ENCODE data around the gene TMEM132A. TPM values are rescaled to one million over a fixed set of nuclear protein-coding genes. Genes with fewer than 3 reads are reported as not detected.

TMEM132A gene
- total RNA-seq, 1 experiment from 2014 or later: 84.2 TPM

GRCh38 chr11:60970369-60970774 is 46.1 kb downstream of the TMEM132A start:
- peak; percentile 75 for DNase-seq
- ChIA-PET POLR2A (ENCODE audit: unreplicated experiment) (interaction anchor here (0.6 kb wide), 1 partner anchor 16 kb away, joined by 3 read pairs; no protein-coding TSS in a partner anchor), CTCF (interaction anchor here (1.0 kb wide), 1 partner anchor 55 kb away, joined by 4 read pairs; no protein-coding TSS in a partner anchor)
- Histone ChIP-seq H3K4me3 (ENCODE audit: low read length) (no peak overlapping the region), H3K4me2 (ENCODE audit: low read length) (no peak overlapping the region), H3K36me3 (ENCODE audit: low read depth, low read length) (no peaks in the 10 kb centered on the region), H3K4me1 (ENCODE audit: insufficient read depth, low read length) (no peaks in the 10 kb centered on the region), H3K79me2 (ENCODE audit: low read length) (no peaks in the 10 kb centered on the region), H3K9me2 (replicated peaks; ENCODE audit: low read length) (no peaks in the 10 kb centered on the region), H3F3A (ENCODE audit: low read length, unreplicated experiment) (no peaks in the 10 kb centered on the region), H3K9ac (ENCODE audit: low read length) (no peak overlapping the region), H3K9me3 (ENCODE audit: low read length) (no peaks in the 10 kb centered on the region), H2AFZ (ENCODE audit: low read length) (0 out of 2 replicates have a peak overlapping the region, but pooled peaks have one; percentile 11), H3K27ac (ENCODE audit: low read length) (no peak overlapping the region), H4K20me1 (ENCODE audit: low read length) (no peaks in the 10 kb centered on the region), H3K27me3 (ENCODE audit: low read length) (peaks cover 38% of the 10 kb centered on the region)
- ATAC-seq: peak; percentile 89
- intact Hi-C loops (cut with micrococcal nuclease): loop anchor here (1.0 kb wide), 3 partner anchors 159 to 217 kb away; no protein-coding TSS in a partner anchor
- peak; percentile 96 for TF ChIP-seq CTCF (conservative IDR thresholded peaks at IDR 0.05; ENCODE audit: low read depth, low read length)
- TF ChIP-seq EZH2 (IDR thresholded peaks at IDR 0.05; ENCODE audit: low read length, unreplicated experiment): no peak
- TF ChIP-seq EZH2phosphoT487 (IDR thresholded peaks at IDR 0.05; ENCODE audit: borderline replicate concordance, low read length): no peak
- BruUV-seq (replicated peaks): no TSS peak

GRCh38 chr11:60970890-60971289 is 46.6 kb downstream of the TMEM132A start:
- TF ChIP-seq EZH2 (IDR thresholded peaks at IDR 0.05; ENCODE audit: low read length, unreplicated experiment) (no peak), CTCF (conservative IDR thresholded peaks at IDR 0.05; ENCODE audit: low read depth, low read length) (no peak), EZH2phosphoT487 (IDR thresholded peaks at IDR 0.05; ENCODE audit: borderline replicate concordance, low read length) (no peak)
- no peaks in the 10 kb centered on the region for H3K4me1 ChIP-seq (ENCODE audit: insufficient read depth, low read length)
- no peaks in the 10 kb centered on the region for H3K9me2 ChIP-seq (replicated peaks; ENCODE audit: low read length)
- H3K4me2 ChIP-seq (ENCODE audit: low read length): no peak overlapping the region
- peaks cover 33% of the 10 kb centered on the region for H3K27me3 ChIP-seq (ENCODE audit: low read length)
- H2AFZ ChIP-seq (ENCODE audit: low read length): no peak overlapping the region
- no peak overlapping the region for H3K27ac ChIP-seq (ENCODE audit: low read length)
- no TSS peak for BruUV-seq (replicated peaks)
- ChIA-PET CTCF (interaction anchor here (1.0 kb wide), 1 partner anchor 56 kb away, joined by 4 read pairs; no protein-coding TSS in a partner anchor), POLR2A (ENCODE audit: unreplicated experiment) (interaction anchor here (0.6 kb wide), 1 partner anchor 15 kb away, joined by 3 read pairs; no protein-coding TSS in a partner anchor)
- H4K20me1 ChIP-seq (ENCODE audit: low read length): no peaks in the 10 kb centered on the region
- H3K9me3 ChIP-seq (ENCODE audit: low read length): no peaks in the 10 kb centered on the region
- H3K4me3 ChIP-seq (ENCODE audit: low read length): no peak overlapping the region
- no peak for DNase-seq
- ATAC-seq: no peak
- H3K9ac ChIP-seq (ENCODE audit: low read length): no peak overlapping the region
- no peaks in the 10 kb centered on the region for H3K79me2 ChIP-seq (ENCODE audit: low read length)
- no peaks in the 10 kb centered on the region for H3F3A ChIP-seq (ENCODE audit: low read length, unreplicated experiment)
- intact Hi-C loops (cut with micrococcal nuclease): loop anchor here (1.0 kb wide), 3 partner anchors 158 to 216 kb away; no protein-coding TSS in a partner anchor
- H3K36me3 ChIP-seq (ENCODE audit: low read depth, low read length): no peaks in the 10 kb centered on the region

GRCh38 chr11:60971520-60971919 is 47.3 kb downstream of the TMEM132A start, which contains the start of gene CD6:
CD6 (plus strand) TSS chr11:60971680; CDS start chr11:60971866, 186 bp downstream.
- peaks cover 26% of the 10 kb centered on the region for H3K27me3 ChIP-seq (ENCODE audit: low read length)
- H3K4me1 ChIP-seq (ENCODE audit: insufficient read depth, low read length): no peaks in the 10 kb centered on the region
- H3F3A ChIP-seq (ENCODE audit: low read length, unreplicated experiment): no peaks in the 10 kb centered on the region
- POLR2A ChIA-PET (ENCODE audit: unreplicated experiment): no interaction called here
- DNase-seq (no peak), ATAC-seq (no peak)
- H3K4me3 ChIP-seq (ENCODE audit: low read length): no peak within 1 kb of the TSS
- no peak for TF ChIP-seq EZH2phosphoT487 (IDR thresholded peaks at IDR 0.05; ENCODE audit: borderline replicate concordance, low read length)
- TF ChIP-seq CTCF (conservative IDR thresholded peaks at IDR 0.05; ENCODE audit: low read depth, low read length): no peak
- TF ChIP-seq EZH2 (IDR thresholded peaks at IDR 0.05; ENCODE audit: low read length, unreplicated experiment): no peak
- no peaks in the 10 kb centered on the region for H3K79me2 ChIP-seq (ENCODE audit: low read length)
- H2AFZ ChIP-seq (ENCODE audit: low read length): 0 out of 2 replicates have a peak within 1 kb of the TSS, but pooled peaks have one; percentile 11
- H3K9ac ChIP-seq (ENCODE audit: low read length): no peak within 1 kb of the TSS
- no peaks in the 10 kb centered on the region for H4K20me1 ChIP-seq (ENCODE audit: low read length)
- no peaks in the 10 kb centered on the region for H3K9me2 ChIP-seq (replicated peaks; ENCODE audit: low read length)
- no peak within 1 kb of the TSS for H3K27ac ChIP-seq (ENCODE audit: low read length)
- CTCF ChIA-PET: no interaction called here
- intact Hi-C loops (cut with micrococcal nuclease): no loop called here
- H3K36me3 ChIP-seq (ENCODE audit: low read depth, low read length): no peaks in the 10 kb centered on the region
- no peak within 1 kb of the TSS for H3K4me2 ChIP-seq (ENCODE audit: low read length)
- no peaks in the 10 kb centered on the region for H3K9me3 ChIP-seq (ENCODE audit: low read length)
- BruUV-seq (replicated peaks): no TSS peak

Data from PC-3 (cell line).